ENCODE measurements around the gene GNL1.
"Not testable (repeated sequence)": the region's sequence is repeated elsewhere in the genome, so short reads cannot be mapped to it uniquely, and the experiment has no call there.

GNL1 gene

DNA sequence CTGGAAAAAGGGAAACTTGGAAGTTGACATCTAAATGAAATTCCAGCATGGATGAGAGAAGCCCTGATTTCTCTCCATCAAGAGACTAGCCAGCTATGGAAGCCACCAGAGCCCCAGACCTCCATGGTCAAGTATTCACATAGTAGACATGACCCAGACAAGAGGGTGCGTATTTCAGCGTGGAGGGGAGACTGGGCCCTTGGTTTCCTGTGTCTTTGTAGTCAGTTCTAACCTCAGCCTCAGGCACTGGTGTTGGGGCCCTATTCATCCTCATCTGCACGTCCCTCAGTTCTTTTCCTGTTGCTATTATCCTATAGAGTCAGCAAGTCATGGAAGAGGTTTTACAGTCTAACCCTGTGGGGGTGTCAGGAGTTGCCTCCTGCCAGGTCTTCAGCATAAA lies 12.5 kb downstream of the GNL1 start:
- Histone ChIP-seq H3K9ac (ENCODE audit: low read length) (no peak overlapping the region), H3K36me3 (ENCODE audit: insufficient read depth, low read length) (peaks cover 29% of the 10 kb centered on the region), H3K27me3 (ENCODE audit: control insufficient read depth in 1 of 2, insufficient read depth in 2 of 2, low read length in 2 of 2) (no peaks in the 10 kb centered on the region), H3K9me3 (ENCODE audit: low read length) (no peaks in the 10 kb centered on the region), H3K4me1 (ENCODE audit: insufficient read depth, low read length) (no peaks in the 10 kb centered on the region), H3K27ac (ENCODE audit: low read depth, low read length) (no peak overlapping the region), H3K4me3 (ENCODE audit: low read depth in 1 of 2, low read length in 2 of 2) (no peak overlapping the region)

DNA sequence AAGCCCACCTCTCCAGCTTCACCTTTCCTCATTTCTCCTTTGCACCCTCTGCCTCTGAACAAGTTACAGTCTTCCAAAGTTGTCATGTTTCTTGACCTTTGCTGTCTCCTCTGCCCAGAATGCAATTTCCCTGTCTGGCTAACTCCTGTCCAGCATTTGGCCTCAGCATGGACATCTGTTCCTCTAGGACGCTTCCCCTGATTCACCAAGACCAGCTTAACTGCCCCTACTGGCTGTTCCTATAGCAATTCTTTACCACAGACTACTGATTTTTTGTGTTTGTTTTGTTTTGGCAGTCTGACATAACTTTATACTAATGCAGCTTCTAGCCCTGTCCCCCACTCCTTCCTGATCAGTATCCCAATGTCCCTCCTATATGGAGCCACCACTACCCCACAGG lies 13.4 kb downstream of the GNL1 start:
- Histone ChIP-seq H3K4me3 (ENCODE audit: low read depth in 1 of 2, low read length in 2 of 2) (no peak overlapping the region), H3K9me3 (ENCODE audit: low read length) (no peaks in the 10 kb centered on the region), H3K27me3 (ENCODE audit: control insufficient read depth in 1 of 2, insufficient read depth in 2 of 2, low read length in 2 of 2) (no peaks in the 10 kb centered on the region), H3K9ac (ENCODE audit: low read length) (no peak overlapping the region), H3K4me1 (ENCODE audit: insufficient read depth, low read length) (no peaks in the 10 kb centered on the region), H3K36me3 (ENCODE audit: insufficient read depth, low read length) (peaks cover 23% of the 10 kb centered on the region), H3K27ac (ENCODE audit: low read depth, low read length) (no peak overlapping the region)

DNA sequence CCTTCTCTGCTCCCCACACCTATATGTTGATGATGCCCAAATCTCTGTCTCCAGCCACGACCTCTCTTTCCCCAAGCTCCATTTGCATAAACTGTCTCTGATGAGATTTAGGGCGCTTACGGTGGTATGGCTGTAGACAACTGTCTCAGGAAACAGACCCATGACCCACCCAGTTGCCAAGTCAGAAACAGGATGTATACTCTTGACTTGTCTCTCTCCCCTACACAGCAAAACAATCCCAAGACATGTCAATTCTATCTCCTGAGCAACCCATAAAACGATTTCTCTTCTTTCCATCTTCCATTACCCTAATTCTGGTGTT lies 13.9 kb downstream of the GNL1 start:
- Histone ChIP-seq H3K4me3 (ENCODE audit: low read depth in 1 of 2, low read length in 2 of 2) (no peak overlapping the region), H3K9me3 (ENCODE audit: low read length) (no peaks in the 10 kb centered on the region), H3K27ac (ENCODE audit: low read depth, low read length) (no peak overlapping the region), H3K9ac (ENCODE audit: low read length) (no peak overlapping the region), H3K36me3 (ENCODE audit: insufficient read depth, low read length) (peaks cover 20% of the 10 kb centered on the region), H3K4me1 (ENCODE audit: insufficient read depth, low read length) (no peaks in the 10 kb centered on the region), H3K27me3 (ENCODE audit: control insufficient read depth in 1 of 2, insufficient read depth in 2 of 2, low read length in 2 of 2) (no peaks in the 10 kb centered on the region)

DNA sequence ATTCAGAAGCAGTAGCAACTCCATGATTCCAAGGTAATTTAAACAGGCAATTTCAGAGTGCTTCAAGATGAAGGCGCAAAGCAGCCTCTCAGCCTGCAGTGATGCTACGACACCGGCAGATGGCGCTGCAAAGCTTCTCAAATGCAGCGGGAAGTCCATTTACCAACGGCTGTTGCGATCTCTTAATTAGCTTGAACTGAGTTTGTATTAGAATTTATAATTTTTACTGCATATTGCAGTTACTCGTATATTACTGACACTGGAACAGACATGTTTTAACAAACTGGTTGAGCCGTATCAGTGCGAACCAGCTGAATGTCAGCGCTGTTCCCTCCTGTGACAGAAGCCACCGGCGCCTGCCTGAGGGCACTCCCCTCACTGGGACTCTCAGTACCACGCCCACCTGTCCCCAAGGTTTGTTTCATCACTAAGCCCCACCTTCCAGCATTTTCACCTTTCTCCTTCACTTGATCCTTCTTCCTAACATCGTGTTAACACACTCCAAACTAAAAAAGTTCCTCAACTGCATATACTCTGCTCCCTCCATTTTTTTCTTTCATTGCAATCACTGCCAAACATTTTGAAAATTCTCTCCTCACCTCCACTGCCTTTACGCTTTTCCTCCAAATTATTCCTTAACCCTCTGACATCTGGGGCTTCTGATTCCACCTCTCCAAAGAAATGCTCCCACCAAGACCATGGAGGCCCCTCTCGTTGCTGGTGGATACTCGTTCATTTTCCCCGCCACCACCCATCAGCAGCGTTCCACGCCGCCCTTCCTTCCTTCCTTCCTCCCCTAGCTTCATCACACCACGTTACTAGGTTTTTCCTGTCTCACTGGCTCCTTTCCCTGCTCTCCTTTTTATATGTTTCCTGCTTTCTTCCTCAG lies 14.5 kb downstream of the GNL1 start:
- H3K27ac ChIP-seq (ENCODE audit: low read depth, low read length), result no peak overlapping the region
- H3K4me3 ChIP-seq (ENCODE audit: low read depth in 1 of 2, low read length in 2 of 2), result peak overlapping the region in 1 of 2 donors; percentile 26
- H3K9ac ChIP-seq (ENCODE audit: low read length), result no peak overlapping the region
- H3K27me3 ChIP-seq (ENCODE audit: control insufficient read depth in 1 of 2, insufficient read depth in 2 of 2, low read length in 2 of 2), result no peaks in the 10 kb centered on the region
- H3K4me1 ChIP-seq (ENCODE audit: insufficient read depth, low read length), result no peaks in the 10 kb centered on the region
- no peaks in the 10 kb centered on the region for H3K9me3 ChIP-seq (ENCODE audit: low read length)
- peaks cover 14% of the 10 kb centered on the region for H3K36me3 ChIP-seq (ENCODE audit: insufficient read depth, low read length)

DNA sequence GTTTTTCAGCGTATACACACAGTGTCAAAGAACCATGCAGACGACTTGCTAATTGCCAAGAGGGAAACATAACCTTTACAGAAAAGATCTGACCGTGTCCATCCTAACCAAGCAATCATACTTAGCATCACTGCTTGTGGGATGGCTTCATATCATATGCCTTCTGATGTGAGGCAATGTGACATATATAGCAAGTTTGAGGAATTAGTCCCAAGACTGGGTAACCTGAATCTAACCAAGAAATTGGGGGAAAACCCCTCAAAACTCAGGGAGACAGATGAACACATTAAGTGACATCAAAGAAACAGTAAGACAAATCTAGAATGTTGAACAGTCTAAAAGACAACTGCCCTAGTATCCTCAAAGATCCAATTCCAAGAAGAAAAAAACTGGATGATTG lies 18.4 kb downstream of the GNL1 start:
- no peak overlapping the region for H3K27ac ChIP-seq (ENCODE audit: low read depth, low read length)
- no peaks in the 10 kb centered on the region for H3K9me3 ChIP-seq (ENCODE audit: low read length)
- no peaks in the 10 kb centered on the region for H3K27me3 ChIP-seq (ENCODE audit: control insufficient read depth in 1 of 2, insufficient read depth in 2 of 2, low read length in 2 of 2)
- no peaks in the 10 kb centered on the region for H3K4me1 ChIP-seq (ENCODE audit: insufficient read depth, low read length)
- H3K4me3 ChIP-seq (ENCODE audit: low read depth in 1 of 2, low read length in 2 of 2), result no peak overlapping the region
- no peaks in the 10 kb centered on the region for H3K36me3 ChIP-seq (ENCODE audit: insufficient read depth, low read length)
- no peak overlapping the region for H3K9ac ChIP-seq (ENCODE audit: low read length)

DNA sequence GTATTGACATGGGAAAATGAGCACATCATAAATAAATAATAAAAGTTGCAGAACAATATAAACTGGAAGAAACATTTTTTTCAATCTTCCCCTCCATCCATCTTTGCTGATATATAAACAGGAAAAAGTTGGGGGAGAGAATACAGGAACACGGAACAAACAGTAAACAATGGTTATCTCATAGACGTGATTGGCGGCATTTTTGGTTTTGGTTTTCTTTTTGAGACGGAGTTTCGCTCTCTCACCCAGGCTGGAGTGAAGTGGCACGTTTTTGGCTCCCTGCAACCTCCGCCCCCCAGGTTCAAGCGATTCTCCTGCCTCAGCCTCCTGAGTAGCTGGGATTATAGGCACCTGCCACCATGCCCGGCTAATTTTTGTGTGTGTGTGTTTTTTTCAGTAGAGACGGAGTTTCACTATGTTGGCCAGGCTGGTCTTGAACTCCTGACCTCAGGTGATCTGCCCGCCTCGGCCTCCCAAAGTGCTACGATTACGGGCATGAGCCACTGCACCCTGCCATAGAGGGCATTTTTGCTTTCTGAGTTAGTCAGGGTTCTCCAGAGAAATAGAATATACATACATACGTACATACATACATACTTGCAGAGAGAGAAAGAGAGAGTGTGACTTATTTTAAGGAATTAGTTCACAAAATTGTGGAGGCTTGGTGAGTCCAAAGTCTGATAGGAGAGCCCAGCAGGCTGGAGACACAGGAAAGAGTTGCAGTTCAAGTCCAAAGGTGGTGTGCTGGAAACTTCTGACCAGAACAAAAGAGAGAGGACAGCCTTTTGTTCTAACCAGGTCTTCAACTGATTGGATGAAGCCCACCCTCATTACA lies 22.6 kb downstream of the GNL1 start:
- no peaks in the 10 kb centered on the region for H3K9me3 ChIP-seq (ENCODE audit: low read length)
- H3K27me3 ChIP-seq (ENCODE audit: control insufficient read depth in 1 of 2, insufficient read depth in 2 of 2, low read length in 2 of 2), result no peaks in the 10 kb centered on the region
- H3K4me3 ChIP-seq (ENCODE audit: low read depth in 1 of 2, low read length in 2 of 2), result no peak overlapping the region
- no peaks in the 10 kb centered on the region for H3K36me3 ChIP-seq (ENCODE audit: insufficient read depth, low read length)
- no peak overlapping the region for H3K27ac ChIP-seq (ENCODE audit: low read depth, low read length)
- no peak overlapping the region for H3K9ac ChIP-seq (ENCODE audit: low read length)
- H3K4me1 ChIP-seq (ENCODE audit: insufficient read depth, low read length), result peaks cover 4% of the 10 kb centered on the region

DNA sequence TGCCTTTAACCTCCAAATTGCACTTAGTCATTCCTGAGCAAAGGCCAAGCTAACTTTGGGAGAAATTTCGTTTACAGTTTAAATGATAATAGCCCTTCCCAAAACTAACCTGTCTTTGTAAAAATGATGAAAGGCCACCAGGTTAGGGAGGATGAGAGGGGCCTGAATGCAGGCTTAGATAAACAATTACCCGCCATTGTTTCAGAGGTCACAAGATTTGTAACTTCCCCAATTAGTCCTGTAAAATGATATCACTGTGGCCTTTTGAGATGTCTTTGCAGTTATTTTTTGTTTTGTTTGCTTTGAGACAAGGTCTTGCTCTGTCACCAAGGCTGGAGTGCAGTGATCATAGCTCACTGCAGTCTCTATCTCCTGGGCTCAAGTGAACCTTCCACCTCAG lies 26.3 kb downstream of the GNL1 start:
- H3K9ac ChIP-seq (ENCODE audit: low read length), result no peak overlapping the region
- H3K4me1 ChIP-seq (ENCODE audit: insufficient read depth, low read length), result peaks cover 10% of the 10 kb centered on the region
- H3K4me3 ChIP-seq (ENCODE audit: low read depth in 1 of 2, low read length in 2 of 2), result no peak overlapping the region
- no peaks in the 10 kb centered on the region for H3K27me3 ChIP-seq (ENCODE audit: control insufficient read depth in 1 of 2, insufficient read depth in 2 of 2, low read length in 2 of 2)
- no peaks in the 10 kb centered on the region for H3K36me3 ChIP-seq (ENCODE audit: insufficient read depth, low read length)
- no peaks in the 10 kb centered on the region for H3K9me3 ChIP-seq (ENCODE audit: low read length)
- H3K27ac ChIP-seq (ENCODE audit: low read depth, low read length), result no peak overlapping the region

DNA sequence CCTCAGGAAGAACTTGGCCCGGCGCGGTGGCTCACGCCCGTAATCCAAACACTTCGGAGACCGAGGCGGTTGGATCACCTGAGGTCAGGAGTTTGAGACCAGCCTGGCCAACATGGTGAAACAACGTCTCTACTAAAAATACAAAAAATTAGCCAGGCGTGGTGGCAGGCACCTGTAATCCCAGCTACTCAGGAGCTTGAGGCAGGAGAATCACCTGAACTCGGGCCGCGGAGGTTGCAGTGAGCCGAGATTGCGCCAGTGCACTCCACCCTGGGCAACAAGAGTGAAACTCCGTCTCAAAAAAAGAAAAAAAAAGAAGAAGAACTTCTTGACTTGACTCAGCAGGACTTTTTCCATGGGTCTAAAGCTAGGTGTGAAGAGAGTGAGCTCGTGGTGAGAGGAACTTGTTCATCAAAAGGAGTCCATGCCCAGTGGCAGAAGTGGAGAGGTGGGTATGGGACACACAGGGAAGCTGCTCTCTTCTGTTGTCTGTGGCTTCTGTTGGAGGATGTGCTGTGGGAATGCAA lies 26.9 kb downstream of the GNL1 start:
- not testable (repeated sequence) for H3K9me3 ChIP-seq (ENCODE audit: low read length); H3K27ac ChIP-seq (ENCODE audit: low read depth, low read length); H3K36me3 ChIP-seq (ENCODE audit: insufficient read depth, low read length); H3K9ac ChIP-seq (ENCODE audit: low read length); H3K4me3 ChIP-seq (ENCODE audit: low read depth in 1 of 2, low read length in 2 of 2); H3K27me3 ChIP-seq (ENCODE audit: control insufficient read depth in 1 of 2, insufficient read depth in 2 of 2, low read length in 2 of 2)
- H3K4me1 ChIP-seq (ENCODE audit: insufficient read depth, low read length), result peaks cover 10% of the 10 kb centered on the region

DNA sequence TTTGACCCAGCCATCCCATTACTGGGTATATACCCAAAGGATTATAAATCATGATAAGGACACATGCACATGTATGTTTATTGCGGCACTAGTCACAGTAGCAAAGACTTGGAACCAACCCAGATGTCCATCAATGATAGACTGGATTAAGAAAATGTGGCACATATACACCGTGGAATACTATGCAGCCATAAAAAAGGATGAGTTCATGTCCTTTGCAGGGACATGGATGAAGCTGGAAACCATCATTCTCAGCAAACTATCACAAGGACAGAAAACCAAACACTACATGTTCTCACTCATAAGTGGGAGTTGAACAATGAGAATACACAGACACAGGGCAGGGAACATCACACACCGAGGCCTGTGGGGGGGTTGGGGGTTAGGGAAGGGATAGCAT lies 29.8 kb downstream of the GNL1 start:
- not testable (repeated sequence) for H3K9me3 ChIP-seq (ENCODE audit: low read length); H3K9ac ChIP-seq (ENCODE audit: low read length); H3K27ac ChIP-seq (ENCODE audit: low read depth, low read length); H3K36me3 ChIP-seq (ENCODE audit: insufficient read depth, low read length); H3K4me3 ChIP-seq (ENCODE audit: low read depth in 1 of 2, low read length in 2 of 2); H3K4me1 ChIP-seq (ENCODE audit: insufficient read depth, low read length); H3K27me3 ChIP-seq (ENCODE audit: control insufficient read depth in 1 of 2, insufficient read depth in 2 of 2, low read length in 2 of 2)

DNA sequence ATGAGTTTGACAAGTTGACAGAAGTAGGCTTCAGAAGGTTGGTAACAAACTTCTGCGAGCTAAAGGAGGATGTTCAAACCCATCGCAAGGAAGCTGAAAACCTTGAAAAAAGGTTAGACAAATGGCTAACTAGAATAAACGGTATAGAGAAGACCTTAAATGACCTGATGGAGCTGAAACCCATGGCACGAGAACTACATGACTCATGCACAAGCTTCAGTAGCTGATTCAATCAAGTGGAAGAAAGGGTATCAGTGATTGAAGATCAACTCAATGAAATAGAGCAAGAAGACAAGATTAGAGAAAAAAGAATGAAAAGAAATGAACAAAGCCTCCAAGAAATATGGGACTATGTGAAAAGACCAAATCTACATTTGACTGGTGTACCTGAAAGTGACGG lies 34.3 kb downstream of the GNL1 start:
- H3K4me3 ChIP-seq (ENCODE audit: low read depth in 1 of 2, low read length in 2 of 2); H3K27me3 ChIP-seq (ENCODE audit: control insufficient read depth in 1 of 2, insufficient read depth in 2 of 2, low read length in 2 of 2); H3K4me1 ChIP-seq (ENCODE audit: insufficient read depth, low read length); H3K27ac ChIP-seq (ENCODE audit: low read depth, low read length); H3K36me3 ChIP-seq (ENCODE audit: insufficient read depth, low read length); H3K9me3 ChIP-seq (ENCODE audit: low read length); H3K9ac ChIP-seq (ENCODE audit: low read length): not testable (repeated sequence)

DNA sequence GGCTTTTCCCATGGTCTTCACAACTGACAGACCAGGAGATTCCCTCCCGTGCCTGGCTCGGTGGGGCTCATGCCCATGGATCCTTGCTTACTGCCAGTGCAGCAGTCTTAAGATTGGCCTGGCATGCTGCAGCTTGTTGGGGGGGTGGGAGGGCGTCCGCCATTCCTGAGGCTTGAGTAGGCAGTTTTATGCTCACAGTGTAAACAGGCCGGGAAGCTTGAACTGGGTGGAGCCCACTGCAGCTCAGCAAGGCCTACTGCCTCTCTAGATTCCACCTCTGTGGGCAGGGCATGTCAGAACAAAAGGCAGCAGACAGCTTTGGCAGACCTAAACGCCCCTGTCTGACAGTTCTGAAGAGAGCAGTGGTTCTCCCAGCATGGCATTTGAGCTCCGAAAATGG lies 35.2 kb downstream of the GNL1 start:
- not testable (repeated sequence) for H3K36me3 ChIP-seq (ENCODE audit: insufficient read depth, low read length); H3K9ac ChIP-seq (ENCODE audit: low read length); H3K4me3 ChIP-seq (ENCODE audit: low read depth in 1 of 2, low read length in 2 of 2); H3K9me3 ChIP-seq (ENCODE audit: low read length); H3K4me1 ChIP-seq (ENCODE audit: insufficient read depth, low read length); H3K27me3 ChIP-seq (ENCODE audit: control insufficient read depth in 1 of 2, insufficient read depth in 2 of 2, low read length in 2 of 2)
- H3K27ac ChIP-seq (ENCODE audit: low read depth, low read length), result peak overlapping the region; percentile 50

All from muscle layer of colon (tissue), 2 donors.